HEK293 (cell line): ENCODE measurements around the gene PDK3.

Experiments
- CTCF ChIA-PET: fragments of 350-600 bp; formaldehyde crosslinking; extraction: SDS; loops from one replicate; lab custom pipeline; 2021; ENCODE audit warnings: antibody characterized with exemption; lab: Yijun Ruan, JAX
- POLR2A ChIA-PET: fragments of 300-600 bp; formaldehyde crosslinking; extraction: SDS; loops from one replicate; lab custom pipeline; 2020; ENCODE audit warnings: antibody characterized with exemption, inconsistent platforms; lab: Yijun Ruan, JAX
- H3K27ac ChIP-seq: fragments of 200-500 bp; sonication (Bioruptor generic); 2 replicates; pipeline ENCODE4 v1.5.1; 2014; ENCODE audit warnings: low read depth, low read length, control low read depth, inconsistent platforms; ENCODE audit errors: extremely low read depth
- H3K36me3 ChIP-seq, 2 experiments: fragments of 200-500 bp in 1 of 2; sonication (Bioruptor generic) in 1 of 2; 1 replicate in 1 of 2; 2 replicates in 1 of 2; pipeline ENCODE4 v1.5.1; 2014 to 2017; ENCODE audit warnings: inconsistent platforms in 2 of 2, low read length in 2 of 2; ENCODE audit not compliant: control insufficient read depth in 2 of 2, insufficient read depth in 1 of 2
- H3K4me1 ChIP-seq: fragments of 200-500 bp; sonication (Bioruptor generic); 2 replicates; pipeline ENCODE4 v1.5.1; 2014; ENCODE audit warnings: mild to moderate bottlenecking, low read length, inconsistent platforms; ENCODE audit not compliant: control insufficient read depth, insufficient read depth
- H3K4me3 ChIP-seq: 2 replicates; pipeline ENCODE4 v1.5.1; 2011; ENCODE audit warnings: low read depth, mild to moderate bottlenecking, control low read depth, low read length, moderate library complexity
- H3K9me3 ChIP-seq: fragments of 200-500 bp; sonication (Bioruptor generic); 2 replicates; pipeline ENCODE4 v1.5.1; 2014; ENCODE audit warnings: low read depth, low read length, inconsistent platforms; ENCODE audit not compliant: control insufficient read depth, insufficient read depth
- FEZF1 ChIP-seq: fragments of 450-650 bp; formaldehyde crosslinking; IDR thresholded peaks from 2 replicates; pipeline ENCODE4 v1.5.1; 2016; ENCODE audit warnings: missing biosample characterization, missing genetic modification characterization
- KLF16 ChIP-seq: fragments of 450-650 bp; formaldehyde crosslinking; IDR thresholded peaks from 2 replicates; pipeline ENCODE4 v1.5.1; 2017; ENCODE audit warnings: missing biosample characterization, missing genetic modification characterization
- KLF8 ChIP-seq: fragments of 450-650 bp; formaldehyde crosslinking; IDR thresholded peaks from 2 replicates; pipeline ENCODE4 v1.5.1; 2016; ENCODE audit warnings: missing biosample characterization, missing genetic modification characterization
- KLF9 ChIP-seq: fragments of 450-650 bp; formaldehyde crosslinking; IDR thresholded peaks from 2 replicates; pipeline ENCODE4 v1.5.1; 2016; ENCODE audit warnings: missing biosample characterization, missing genetic modification characterization, low read depth
- OSR2 ChIP-seq: fragments of 450-650 bp; formaldehyde crosslinking; IDR thresholded peaks from 2 replicates; pipeline ENCODE4 v1.5.1; 2016; ENCODE audit warnings: missing biosample characterization, missing genetic modification characterization
- SP7 ChIP-seq: fragments of 450-650 bp; formaldehyde crosslinking; IDR thresholded peaks from 2 replicates; pipeline ENCODE4 v1.5.1; 2016; ENCODE audit warnings: missing biosample characterization, missing genetic modification characterization
- TCF7L2 ChIP-seq: IDR thresholded peaks from 2 replicates; pipeline ENCODE4 v1.6.1; 2011; ENCODE audit warnings: low read depth, mild to moderate bottlenecking, inconsistent platforms, low read length, moderate library complexity, borderline replicate concordance
- ZBTB20 ChIP-seq: fragments of 450-650 bp; formaldehyde crosslinking; IDR thresholded peaks from 2 replicates; pipeline ENCODE4 v1.5.1; 2016; ENCODE audit warnings: missing biosample characterization, missing genetic modification characterization
- ZIC2 ChIP-seq: fragments of 450-650 bp; formaldehyde crosslinking; IDR thresholded peaks from 2 replicates; pipeline ENCODE4 v1.5.1; 2016; ENCODE audit warnings: missing biosample characterization, missing genetic modification characterization
- ZNF157 ChIP-seq: fragments of 450-650 bp; formaldehyde crosslinking; IDR thresholded peaks from 2 replicates; pipeline ENCODE4 v1.5.1; 2016; ENCODE audit warnings: missing biosample characterization, missing genetic modification characterization
- ZNF19 ChIP-seq: fragments of 450-650 bp; formaldehyde crosslinking; IDR thresholded peaks from 2 replicates; pipeline ENCODE4; 2016; ENCODE audit warnings: missing biosample characterization, missing genetic modification characterization, low read depth
- ZNF266 ChIP-seq: fragments of 450-650 bp; formaldehyde crosslinking; IDR thresholded peaks from 2 replicates; pipeline ENCODE4 v1.5.1; 2016; ENCODE audit warnings: missing biosample characterization, missing genetic modification characterization, low read depth
- ZNF366 ChIP-seq: fragments of 450-650 bp; formaldehyde crosslinking; conservative IDR thresholded peaks from 2 replicates; pipeline ENCODE4 v1.5.1; 2016; ENCODE audit warnings: missing biosample characterization, missing genetic modification characterization
- ZNF558 ChIP-seq: fragments of 450-650 bp; formaldehyde crosslinking; IDR thresholded peaks from 2 replicates; pipeline ENCODE4 v1.5.1; 2016; ENCODE audit warnings: missing biosample characterization, missing genetic modification characterization
- ZNF629 ChIP-seq: fragments of 450-650 bp; formaldehyde crosslinking; IDR thresholded peaks from 2 replicates; pipeline ENCODE4 v1.5.1; 2017; ENCODE audit warnings: missing biosample characterization, missing genetic modification characterization
- ZNF660 ChIP-seq: fragments of 450-650 bp; IDR thresholded peaks from 2 replicates; pipeline ENCODE4 v1.5.1; 2018; ENCODE audit warnings: missing biosample characterization, mild to moderate bottlenecking, missing genetic modification characterization
- ZNF843 ChIP-seq: fragments of 450-650 bp; formaldehyde crosslinking; IDR thresholded peaks from 2 replicates; pipeline ENCODE4 v1.5.1; 2016; ENCODE audit warnings: missing biosample characterization, missing genetic modification characterization
- TF ChIP-seq, protein P1 (sequence below): fragments of 450-650 bp; formaldehyde crosslinking; IDR thresholded peaks from 2 replicates; pipeline ENCODE4 v1.5.1; 2016; ENCODE audit warnings: missing biosample characterization, missing genetic modification characterization
- TF ChIP-seq, protein P2 (sequence below): fragments of 450-650 bp; formaldehyde crosslinking; IDR thresholded peaks from 2 replicates; pipeline ENCODE4 v1.5.1; 2017; ENCODE audit warnings: missing biosample characterization, missing genetic modification characterization
- TF ChIP-seq, protein P3 (sequence below): fragments of 450-650 bp; formaldehyde crosslinking; IDR thresholded peaks from 2 replicates; pipeline ENCODE4 v1.5.1; 2016; ENCODE audit warnings: missing biosample characterization, missing genetic modification characterization

The PDK3 gene

DNA sequence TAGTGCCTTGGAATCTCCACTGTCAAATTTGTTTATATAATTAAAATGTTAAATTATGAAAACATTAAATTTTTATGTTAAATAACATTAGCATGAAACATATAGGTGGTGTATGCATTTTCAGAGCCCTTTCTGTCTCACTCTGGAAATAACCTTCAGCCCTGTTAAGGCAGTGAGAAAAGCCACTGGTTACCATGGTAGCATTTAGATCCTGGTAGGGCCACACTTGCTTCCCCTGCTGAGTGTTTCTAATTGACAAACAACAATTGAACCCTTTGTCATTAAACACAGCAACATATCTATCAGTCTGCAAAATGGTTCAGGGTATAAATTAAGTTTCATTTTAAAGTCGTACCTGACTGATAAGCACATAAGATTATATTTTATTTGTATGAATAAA lies 63.5 kb downstream of the PDK3 start:
- H3K36me3 ChIP-seq, result peaks cover 15 to 36% of the 10 kb centered on the region in 2 experiments
- TF ChIP-seq ZNF843 (tag by site-specific recombination), result no peak
- no peak for TF ChIP-seq ZIC2
- TF ChIP-seq ZNF19 (tag by site-specific recombination), result no peak
- TF ChIP-seq ZBTB20 (tag by site-specific recombination), result no peak
- TF ChIP-seq TCF7L2, result no peak
- TF ChIP-seq, protein P1, sequence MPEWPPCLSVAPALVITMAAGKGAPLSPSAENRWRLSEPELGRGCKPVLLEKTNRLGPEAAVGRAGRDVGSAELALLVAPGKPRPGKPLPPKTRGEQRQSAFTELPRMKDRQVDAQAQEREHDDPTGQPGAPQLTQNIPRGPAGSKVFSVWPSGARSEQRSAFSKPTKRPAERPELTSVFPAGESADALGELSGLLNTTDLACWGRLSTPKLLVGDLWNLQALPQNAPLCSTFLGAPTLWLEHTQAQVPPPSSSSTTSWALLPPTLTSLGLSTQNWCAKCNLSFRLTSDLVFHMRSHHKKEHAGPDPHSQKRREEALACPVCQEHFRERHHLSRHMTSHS (tag by site-specific recombination), result no peak
- TF ChIP-seq, protein P2, sequence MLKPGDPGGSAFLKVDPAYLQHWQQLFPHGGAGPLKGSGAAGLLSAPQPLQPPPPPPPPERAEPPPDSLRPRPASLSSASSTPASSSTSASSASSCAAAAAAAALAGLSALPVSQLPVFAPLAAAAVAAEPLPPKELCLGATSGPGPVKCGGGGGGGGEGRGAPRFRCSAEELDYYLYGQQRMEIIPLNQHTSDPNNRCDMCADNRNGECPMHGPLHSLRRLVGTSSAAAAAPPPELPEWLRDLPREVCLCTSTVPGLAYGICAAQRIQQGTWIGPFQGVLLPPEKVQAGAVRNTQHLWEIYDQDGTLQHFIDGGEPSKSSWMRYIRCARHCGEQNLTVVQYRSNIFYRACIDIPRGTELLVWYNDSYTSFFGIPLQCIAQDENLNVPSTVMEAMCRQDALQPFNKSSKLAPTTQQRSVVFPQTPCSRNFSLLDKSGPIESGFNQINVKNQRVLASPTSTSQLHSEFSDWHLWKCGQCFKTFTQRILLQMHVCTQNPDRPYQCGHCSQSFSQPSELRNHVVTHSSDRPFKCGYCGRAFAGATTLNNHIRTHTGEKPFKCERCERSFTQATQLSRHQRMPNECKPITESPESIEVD (tag by site-specific recombination), result no peak
- no peak for TF ChIP-seq ZNF157 (tag by site-specific recombination)
- no peak for TF ChIP-seq ZNF629 (tag by site-specific recombination)
- TF ChIP-seq OSR2 (tag by site-specific recombination), result no peak
- no peak for TF ChIP-seq KLF16 (tag by site-specific recombination)
- no peak for TF ChIP-seq ZNF366 (tag by site-specific recombination)
- no peak for TF ChIP-seq ZNF266
- no peak for TF ChIP-seq KLF8 (tag by site-specific recombination)
- TF ChIP-seq, all 188 proteins: peak for 0
- POLR2A ChIA-PET, result no interaction called here
- CTCF ChIA-PET, result no interaction called here
- H3K27ac ChIP-seq, result no peak overlapping the region
- H3K4me1 ChIP-seq, result no peaks in the 10 kb centered on the region
- no peak overlapping the region for H3K4me3 ChIP-seq
- no peaks in the 10 kb centered on the region for H3K9me3 ChIP-seq

DNA sequence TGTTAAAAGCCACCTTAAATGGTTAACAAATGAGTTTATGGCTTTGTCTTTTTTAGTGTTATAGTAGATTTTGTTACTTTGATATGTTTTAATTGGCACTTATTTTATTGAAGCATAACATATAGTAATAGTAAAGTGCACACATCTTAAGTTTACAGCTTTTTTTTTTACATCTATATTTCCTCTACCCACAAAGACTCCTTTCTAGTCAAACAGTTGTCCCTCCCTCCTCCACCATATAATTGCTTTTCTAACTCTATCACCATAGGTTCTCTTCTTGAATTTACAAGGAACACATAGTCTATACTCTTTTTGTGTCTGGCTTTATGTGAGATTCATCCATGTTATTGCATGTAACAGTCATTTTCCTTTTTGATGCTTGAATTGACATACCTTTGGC lies 71.5 kb downstream of the PDK3 start:
- Histone ChIP-seq H3K4me1 (no peaks in the 10 kb centered on the region), H3K36me3 (peaks cover 10 to 33% of the 10 kb centered on the region in 2 experiments; a peak in 2 of 3 replicates), H3K27ac (no peak overlapping the region), H3K9me3 (no peaks in the 10 kb centered on the region), H3K4me3 (no peak overlapping the region)
- TF ChIP-seq FEZF1 (tag by site-specific recombination), result no peak
- POLR2A ChIA-PET, result no interaction called here
- CTCF ChIA-PET, result interaction anchor here (0.6 kb wide), 1 partner anchor 165 kb away, joined by 4 read pairs; no protein-coding TSS in a partner anchor

DNA sequence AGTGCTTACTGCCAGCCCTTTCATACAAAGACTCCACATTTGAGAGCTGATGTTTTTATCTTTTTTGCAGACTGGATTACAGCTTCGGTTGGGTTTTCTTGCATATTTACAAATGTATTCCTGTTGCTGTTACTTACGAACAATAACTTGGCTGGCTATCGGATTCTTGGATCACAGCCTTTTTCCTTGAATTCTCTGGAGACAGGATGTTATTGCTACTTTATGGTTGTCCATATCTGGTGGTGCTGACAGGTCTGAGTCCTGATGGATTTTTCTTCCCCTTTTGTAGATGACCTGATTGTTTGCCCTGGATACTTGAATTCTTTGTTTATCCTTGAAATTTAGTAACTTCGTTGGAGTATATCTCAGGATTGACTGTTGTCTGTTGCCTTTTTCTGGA lies 77.7 kb downstream of the PDK3 start:
- no peak overlapping the region for H3K27ac ChIP-seq
- H3K4me1 ChIP-seq, result no peaks in the 10 kb centered on the region
- CTCF ChIA-PET, result no interaction called here
- POLR2A ChIA-PET, result no interaction called here
- TF ChIP-seq SP7 (tag by site-specific recombination) (no peak), ZNF660 (tag by site-specific recombination) (no peak), KLF9 (tag by site-specific recombination) (no peak), ZNF558 (tag by site-specific recombination) (no peak)
- TF ChIP-seq, protein P3, sequence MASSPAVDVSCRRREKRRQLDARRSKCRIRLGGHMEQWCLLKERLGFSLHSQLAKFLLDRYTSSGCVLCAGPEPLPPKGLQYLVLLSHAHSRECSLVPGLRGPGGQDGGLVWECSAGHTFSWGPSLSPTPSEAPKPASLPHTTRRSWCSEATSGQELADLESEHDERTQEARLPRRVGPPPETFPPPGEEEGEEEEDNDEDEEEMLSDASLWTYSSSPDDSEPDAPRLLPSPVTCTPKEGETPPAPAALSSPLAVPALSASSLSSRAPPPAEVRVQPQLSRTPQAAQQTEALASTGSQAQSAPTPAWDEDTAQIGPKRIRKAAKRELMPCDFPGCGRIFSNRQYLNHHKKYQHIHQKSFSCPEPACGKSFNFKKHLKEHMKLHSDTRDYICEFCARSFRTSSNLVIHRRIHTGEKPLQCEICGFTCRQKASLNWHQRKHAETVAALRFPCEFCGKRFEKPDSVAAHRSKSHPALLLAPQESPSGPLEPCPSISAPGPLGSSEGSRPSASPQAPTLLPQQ (tag by site-specific recombination), result no peak
- H3K36me3 ChIP-seq, result peaks cover 0 to 11% of the 10 kb centered on the region in 2 experiments; a peak in 2 of 3 replicates
- H3K4me3 ChIP-seq, result no peak overlapping the region
- no peaks in the 10 kb centered on the region for H3K9me3 ChIP-seq
